K562 (cell line): ENCODE data around the gene SATB2. TPM values are rescaled to one million over a fixed set of nuclear protein-coding genes. Genes with fewer than 3 reads are reported as not detected.

Experiments used
- ARID1B ChIP-seq: fragments of 450-650 bp; IDR thresholded peaks from 2 replicates; pipeline ENCODE4 v1.6.1; 2016; ENCODE audit warnings: antibody characterized with exemption, mild to moderate bottlenecking, inconsistent platforms
- BMI1 ChIP-seq: fragments of 150-350 bp; IDR thresholded peaks from 2 replicates; pipeline ENCODE4 v1.6.1; 2014; ENCODE audit warnings: low read length
- CBX3 ChIP-seq, 2 experiments: IDR thresholded peaks; 1 replicate in 1 of 2; 2 replicates in 1 of 2; pipeline ENCODE4 v1.6.1; 2012; ENCODE audit warnings: inconsistent platforms in 2 of 2, low read length in 2 of 2, borderline replicate concordance in 1 of 2, control low read depth in 1 of 2
- CREM ChIP-seq: IDR thresholded peaks from 2 replicates; pipeline ENCODE4 v1.6.1; 2014; ENCODE audit warnings: antibody characterized with exemption, low read depth
- CTBP1 ChIP-seq: fragments of 450-650 bp; IDR thresholded peaks from 2 replicates; pipeline ENCODE4 v1.6.1; 2016; ENCODE audit warnings: borderline replicate concordance
- DPF2 ChIP-seq: fragments of 450-650 bp; IDR thresholded peaks from 2 replicates; pipeline ENCODE4 v1.6.1; 2016
- ELK1 ChIP-seq: sonication (generic); formaldehyde crosslinking; IDR thresholded peaks from 2 replicates; pipeline ENCODE4 v1.8.1; 2022; ENCODE audit warnings: missing genetic modification reagents
- HNRNPL ChIP-seq: fragments of 200-400 bp; formaldehyde crosslinking; IDR thresholded peaks from 2 replicates; pipeline ENCODE4 v1.6.1; 2017; ENCODE audit warnings: low read depth, mild to moderate bottlenecking, low read length
- MITF ChIP-seq: IDR thresholded peaks from 2 replicates; pipeline ENCODE4 v1.6.1; 2014; ENCODE audit warnings: antibody characterized with exemption
- MXI1 ChIP-seq: IDR thresholded peaks from 2 replicates; pipeline ENCODE4 v1.6.1; 2011; ENCODE audit warnings: low read depth, mild to moderate bottlenecking, improper control_type of control experiment, low read length
- NFE2 ChIP-seq: IDR thresholded peaks from 2 replicates; pipeline ENCODE4 v1.6.1; 2014; ENCODE audit warnings: antibody characterized with exemption, low read depth
- NFIC ChIP-seq: fragments of 450-650 bp; IDR thresholded peaks from 2 replicates; pipeline ENCODE4 v1.6.1; 2017; ENCODE audit warnings: mild to moderate bottlenecking, inconsistent platforms
- PML ChIP-seq: IDR thresholded peaks from 2 replicates; pipeline ENCODE4 v1.6.1; 2012; ENCODE audit warnings: low read length, inconsistent platforms
- PREB ChIP-seq: sonication (generic); formaldehyde crosslinking; IDR thresholded peaks from 2 replicates; pipeline ENCODE4 v1.8.1; 2023; ENCODE audit warnings: mild to moderate bottlenecking, missing genetic modification reagents
- RBM15 ChIP-seq: fragments of 200-400 bp; formaldehyde crosslinking; IDR thresholded peaks from 2 replicates; pipeline ENCODE4 v1.6.1; 2018; ENCODE audit warnings: mild to moderate bottlenecking, low read length, moderate library complexity; ENCODE audit not compliant: insufficient read depth
- RNF2 ChIP-seq: sonication (generic); IDR thresholded peaks from 2 replicates; pipeline ENCODE4 v1.6.1; 2016
- SLC30A9 ChIP-seq: fragments of 250-450 bp; sonication (Bioruptor Pico); IDR thresholded peaks from 2 replicates; pipeline ENCODE4 v1.8.0; 2022; ENCODE audit warnings: mild to moderate bottlenecking, moderate library complexity
- TOE1 ChIP-seq, 2 experiments: fragments of 450-650 bp in 1 of 2; sonication (generic) in 1 of 2; formaldehyde crosslinking in 1 of 2; IDR thresholded peaks; 2 replicates each; pipeline versions ENCODE4 v1.7.1 to v1.8.0; 2016 to 2022; ENCODE audit warnings: borderline replicate concordance in 2 of 2, mild to moderate bottlenecking in 2 of 2, antibody characterized with exemption in 1 of 2, inconsistent platforms in 1 of 2, low read depth in 1 of 2, missing genetic modification reagents in 1 of 2, moderate library complexity in 1 of 2
- ZC3H4 ChIP-seq: sonication (generic); formaldehyde crosslinking; IDR thresholded peaks from 2 replicates; pipeline ENCODE4 v1.9.0; 2021; ENCODE audit warnings: missing genetic modification reagents, borderline replicate concordance
- ZFP36 ChIP-seq: fragments of 150-350 bp; IDR thresholded peaks from 2 replicates; pipeline ENCODE4 v1.6.1; 2018; ENCODE audit warnings: low read length, low read depth; ENCODE audit not compliant: partially characterized antibody
- ZNF766 ChIP-seq: fragments of 200-800 bp; sonication (Bioruptor generic); conservative IDR thresholded peaks from 2 replicates; pipeline ENCODE4 v1.6.1; 2016; ENCODE audit warnings: missing genetic modification characterization, missing compliant biosample characterization
- polyA plus RNA-seq, 8 experiments: library from polyadenylated mRNA; depleted of rRNA in 4 of 8; stranded (reverse) in 5 of 8; unstranded in 3 of 8; fragments of >200 nt; fragmentation: Nextera tagmentation in 2 of 8; fragmentation: Illumina TruSeq in 1 of 8; extraction: Ambion mirVana in 2 of 8; extraction: Trizol in 1 of 8; gene quantifications; 2 replicates each; pipeline versions ENCODE4 v1.2.1 to v1.2.3, GENCODE V29; 2011 to 2014; ENCODE audit warnings: inconsistent platforms in 1 of 8, missing spikeins in 1 of 8
- total RNA-seq, 7 experiments: library from RNA; depleted of rRNA in 6 of 7; stranded (reverse); fragments of >200 nt in 6 of 7; fragmentation: Illumina TruSeq in 2 of 7; extraction: Trizol in 2 of 7; gene quantifications; 2 replicates each; pipeline versions ENCODE4 v1.2.1 to v1.2.3, GENCODE V29; 2011 to 2021; ENCODE audit warnings: low replicate concordance in 1 of 7
- TF ChIP-seq, protein P1 (sequence below), 2 experiments: fragments of 450-650 bp in 1 of 2; sonication (generic) in 1 of 2; formaldehyde crosslinking in 1 of 2; IDR thresholded peaks in 1 of 2; conservative IDR thresholded peaks in 1 of 2; 2 replicates each; pipeline versions ENCODE4 v1.6.1 to v1.8.1; 2016 to 2023; ENCODE audit warnings: mild to moderate bottlenecking in 2 of 2, moderate library complexity in 2 of 2, inconsistent platforms in 1 of 2, missing genetic modification reagents in 1 of 2

Gene SATB2
- total and polyA plus RNA-seq, 9 of the 15 experiments (the other 6 are each of a cell fraction or from before 2014, with no cell fraction given), result 4.5 to 34.0 (median 15.1) TPM

GRCh38 chr2:199228887-199229819 is 228.6 kb downstream of the SATB2 start (continued):
- TF ChIP-seq MXI1 (no peak), MITF (no peak), CBX3 (IDR thresholded peaks at IDR 0.05; ENCODE audit: borderline replicate concordance in 1 of 2, low read length in 2 of 2) (no peak), ZNF766 (no peak), NFIC (peak; percentile 34; the same call in 1 of the 2 replicates), ZC3H4 (CRISPR knock-in tag) (no peak), RNF2 (peak; percentile 24; the same call in 1 of the 2 replicates), PML (no peak), BMI1 (no peak), CTBP1 (peak; percentile 56), NFE2 (0 out of 2 replicates have a peak, but pooled peaks have one; percentile 33), HNRNPL (no peak), ARID1B (peak; percentile 50), TOE1 (IDR thresholded peaks at IDR 0.05; ENCODE audit: borderline replicate concordance) (no peak), TOE1 (CRISPR knock-in tag; IDR thresholded peaks at IDR 0.05; ENCODE audit: borderline replicate concordance, low read depth) (no peak), ZFP36 (no peak), PREB (CRISPR knock-in tag) (no peak), DPF2 (0 out of 2 replicates have a peak, but pooled peaks have one; percentile 24), CREM (no peak), RBM15 (no peak), ELK1 (CRISPR knock-in tag) (no peak), SLC30A9 (CRISPR knock-in tag) (no peak)
- TF ChIP-seq, protein P1, sequence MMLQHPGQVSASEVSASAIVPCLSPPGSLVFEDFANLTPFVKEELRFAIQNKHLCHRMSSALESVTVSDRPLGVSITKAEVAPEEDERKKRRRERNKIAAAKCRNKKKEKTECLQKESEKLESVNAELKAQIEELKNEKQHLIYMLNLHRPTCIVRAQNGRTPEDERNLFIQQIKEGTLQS (IDR thresholded peaks at IDR 0.05), result peak; percentile 71; the same call in 1 of the 2 replicates
- TF ChIP-seq, protein P1 (CRISPR knock-in tag; conservative IDR thresholded peaks at IDR 0.05), result no peak
